HG02610 (cell line): Measurements from ENCODE around the gene YIF1A.
"Not testable (repeated sequence)": the region's sequence is repeated elsewhere in the genome, so short reads cannot be mapped to it uniquely, and the experiment has no call there.

ENCODE experiments used
- ATAC-seq: cut with Tn5 transposase; IDR thresholded peaks from one replicate; pipeline ENCODE4 v1.9.1; 2021; ENCODE audit warnings: mild to moderate bottlenecking, moderate library complexity; ENCODE audit not compliant: unreplicated experiment

YIF1A gene

DNA sequence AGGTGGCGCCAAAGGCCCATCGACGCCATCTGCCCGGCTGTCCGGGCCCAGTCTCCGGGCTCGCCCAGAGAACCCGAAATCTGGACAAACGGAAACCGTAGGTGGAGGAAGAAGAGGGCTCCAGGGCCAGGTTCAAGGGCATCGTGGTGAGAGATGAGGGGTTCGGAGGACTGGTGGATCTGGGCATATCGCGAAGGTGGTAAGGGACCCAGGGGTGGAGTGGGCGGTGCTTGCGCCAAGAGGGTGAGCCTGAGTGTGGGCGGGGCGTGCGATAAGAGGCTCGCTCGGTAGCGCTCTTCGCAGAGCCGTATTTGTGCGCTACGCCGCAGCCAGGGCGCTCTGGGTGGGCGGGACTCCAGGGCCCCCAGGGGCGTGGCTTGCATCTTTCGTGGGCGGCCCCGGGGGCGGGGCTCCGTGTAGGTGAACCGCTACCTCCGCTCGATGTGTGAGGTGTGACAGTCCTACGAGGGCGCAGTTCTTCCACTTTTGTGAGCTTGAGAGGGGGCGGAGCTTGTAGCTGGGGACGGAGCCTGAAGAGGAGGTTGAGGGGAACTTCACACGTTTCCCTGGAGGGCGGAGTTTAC lies 23.1 kb upstream of the YIF1A start:
- peak; percentile 79 for ATAC-seq

DNA sequence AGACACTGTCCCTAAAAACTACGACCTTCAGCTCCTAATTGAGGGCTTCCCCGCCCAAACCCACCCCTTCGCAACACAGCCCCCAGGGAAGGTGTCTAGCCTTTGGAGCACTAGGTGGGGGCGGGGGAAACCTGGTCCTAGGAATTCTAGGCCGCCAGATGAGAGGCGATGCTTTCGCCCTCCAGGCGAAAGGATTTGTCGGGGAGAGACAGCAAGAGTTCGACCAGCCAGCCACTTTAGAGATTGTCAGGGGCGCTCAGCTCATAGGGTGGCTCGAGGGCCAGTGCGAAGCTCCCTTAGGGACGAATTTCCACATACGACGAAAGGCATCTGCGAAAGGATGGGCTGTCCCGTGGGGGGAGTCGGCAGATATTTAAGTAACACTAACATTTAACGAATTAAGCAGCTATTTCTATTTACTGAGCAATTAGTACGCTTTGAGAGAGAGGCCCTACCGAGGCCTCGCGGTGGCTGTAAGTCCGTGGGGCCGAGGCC lies 22.6 kb upstream of the YIF1A start:
- no peak for ATAC-seq

DNA sequence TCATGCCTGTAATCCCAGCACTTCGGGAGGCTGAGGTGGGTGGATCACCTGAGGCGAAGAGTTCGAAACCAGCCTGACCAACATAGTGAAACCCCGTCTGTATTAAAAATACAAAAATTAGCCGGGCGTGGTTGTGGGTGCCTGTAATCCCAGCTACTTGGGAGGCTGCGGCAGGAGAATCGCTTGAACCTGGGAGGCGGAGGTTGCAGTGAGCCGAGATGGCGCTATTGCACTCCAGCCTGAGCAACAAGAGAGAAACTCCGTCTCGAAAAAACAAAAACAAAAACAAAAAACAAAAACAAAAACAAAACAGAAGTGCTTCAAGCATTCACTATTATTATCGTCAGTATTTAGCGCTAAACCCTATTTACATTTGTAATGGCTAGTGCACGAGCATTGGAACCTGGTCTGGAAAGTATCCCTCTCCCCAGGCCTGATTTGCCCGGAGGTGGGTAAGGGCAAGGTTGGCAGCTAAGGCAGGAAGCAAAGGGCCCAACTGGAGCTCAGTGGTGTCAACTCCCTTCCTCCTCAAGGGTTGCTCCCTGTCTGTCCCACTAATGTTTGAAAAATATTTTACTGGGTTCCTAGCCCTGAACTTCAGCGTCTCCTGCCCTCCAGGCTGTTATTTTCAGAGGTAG lies 22.0 kb upstream of the YIF1A start:
- not testable (repeated sequence) for ATAC-seq

DNA sequence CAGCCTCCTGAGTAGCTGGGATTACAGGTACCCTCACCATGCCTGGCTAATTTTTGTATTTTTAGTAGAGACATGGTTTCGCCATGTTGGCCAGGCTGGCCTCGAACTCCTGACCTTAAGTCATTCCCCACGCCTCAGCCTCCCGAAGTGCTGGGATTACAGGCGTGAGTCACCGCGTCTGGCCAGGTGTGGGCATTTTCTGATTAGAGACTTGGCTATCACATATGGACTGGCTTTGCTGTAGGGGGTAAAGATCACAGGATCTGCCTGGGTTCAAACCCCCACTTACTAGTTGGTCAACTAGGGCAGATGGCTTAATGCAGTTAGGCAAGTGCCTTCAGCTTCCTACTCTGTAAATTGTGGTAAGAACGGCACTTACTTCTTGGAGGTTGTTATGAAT lies 21.4 kb upstream of the YIF1A start:
- ATAC-seq: no peak

DNA sequence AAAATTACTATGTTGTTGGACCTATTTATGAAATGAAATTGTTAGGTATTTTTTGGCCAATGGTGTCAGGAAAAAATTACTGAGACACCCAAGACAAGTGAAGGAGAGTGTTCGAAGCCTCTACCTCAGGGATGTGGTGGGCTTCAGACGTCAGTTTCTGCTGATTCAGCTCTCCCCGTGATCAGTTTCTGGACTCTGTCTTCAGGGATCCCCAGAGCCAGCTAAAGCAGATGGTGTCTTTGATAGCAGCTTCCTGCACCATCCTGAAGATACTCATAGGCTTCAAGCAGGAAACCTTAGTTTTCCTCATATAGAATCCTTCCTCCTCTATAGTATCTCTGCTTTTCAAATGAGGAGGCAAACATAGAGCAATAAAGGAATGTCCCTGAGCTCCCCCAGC lies 20.5 kb upstream of the YIF1A start:
- ATAC-seq: no peak

DNA sequence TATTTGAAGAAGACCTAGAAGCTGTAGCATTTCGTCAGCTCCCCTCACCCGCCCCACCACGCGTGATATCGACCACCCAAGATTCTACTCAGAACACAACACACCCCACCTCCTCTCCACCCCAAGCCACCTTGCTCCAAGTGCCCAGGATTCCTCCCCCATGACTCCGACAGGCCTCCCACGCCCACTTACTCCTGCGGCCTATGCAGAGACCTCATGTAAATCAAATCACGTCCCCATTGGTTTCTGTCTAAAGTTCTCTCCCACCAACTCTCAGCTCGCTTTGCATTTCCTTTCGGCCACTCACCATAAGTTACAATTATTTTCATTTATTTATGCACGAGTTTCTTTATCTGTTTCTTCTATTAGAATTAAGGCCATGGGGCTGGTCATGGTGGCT lies 13.7 kb upstream of the YIF1A start:
- no peak for ATAC-seq

DNA sequence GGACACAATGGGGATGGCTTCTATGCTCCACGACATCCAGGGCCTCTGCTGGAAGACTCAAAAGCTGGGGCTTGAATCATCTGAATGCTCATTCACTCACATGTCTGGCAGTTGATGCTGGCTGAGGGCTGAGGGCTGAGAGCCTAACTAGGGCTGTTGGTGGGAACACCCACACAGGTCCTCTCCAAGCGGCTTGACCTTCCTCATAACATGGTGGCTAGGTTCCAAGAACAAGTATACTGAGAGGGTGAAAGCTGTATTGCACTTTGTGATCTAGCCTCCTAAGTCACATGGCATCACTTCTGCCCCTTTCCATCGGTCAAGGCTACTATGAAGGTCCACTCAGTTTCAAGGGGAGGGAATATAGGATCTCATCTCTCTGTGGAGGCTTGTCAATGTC lies 10.2 kb upstream of the YIF1A start:
- no peak for ATAC-seq

DNA sequence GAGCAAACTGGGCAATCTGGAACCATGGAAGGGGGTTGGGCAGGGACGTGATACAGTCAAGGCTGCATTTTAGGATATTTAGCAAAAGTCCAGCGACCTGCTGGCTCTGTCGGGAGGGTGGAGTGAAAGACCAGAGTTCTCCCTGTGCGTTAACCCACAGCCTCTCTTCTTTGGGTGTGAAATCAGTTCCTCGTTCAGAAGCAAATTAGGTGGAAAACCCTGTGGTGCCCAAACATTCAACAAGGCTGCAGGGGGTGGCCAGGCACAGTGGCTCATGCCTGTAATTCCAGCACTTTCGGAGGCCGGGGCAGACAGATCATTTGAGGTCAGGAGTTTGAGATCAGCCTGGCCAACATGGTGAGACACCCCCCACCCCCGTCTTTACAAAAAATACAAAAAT lies 8.7 kb upstream of the YIF1A start:
- no peak for ATAC-seq

DNA sequence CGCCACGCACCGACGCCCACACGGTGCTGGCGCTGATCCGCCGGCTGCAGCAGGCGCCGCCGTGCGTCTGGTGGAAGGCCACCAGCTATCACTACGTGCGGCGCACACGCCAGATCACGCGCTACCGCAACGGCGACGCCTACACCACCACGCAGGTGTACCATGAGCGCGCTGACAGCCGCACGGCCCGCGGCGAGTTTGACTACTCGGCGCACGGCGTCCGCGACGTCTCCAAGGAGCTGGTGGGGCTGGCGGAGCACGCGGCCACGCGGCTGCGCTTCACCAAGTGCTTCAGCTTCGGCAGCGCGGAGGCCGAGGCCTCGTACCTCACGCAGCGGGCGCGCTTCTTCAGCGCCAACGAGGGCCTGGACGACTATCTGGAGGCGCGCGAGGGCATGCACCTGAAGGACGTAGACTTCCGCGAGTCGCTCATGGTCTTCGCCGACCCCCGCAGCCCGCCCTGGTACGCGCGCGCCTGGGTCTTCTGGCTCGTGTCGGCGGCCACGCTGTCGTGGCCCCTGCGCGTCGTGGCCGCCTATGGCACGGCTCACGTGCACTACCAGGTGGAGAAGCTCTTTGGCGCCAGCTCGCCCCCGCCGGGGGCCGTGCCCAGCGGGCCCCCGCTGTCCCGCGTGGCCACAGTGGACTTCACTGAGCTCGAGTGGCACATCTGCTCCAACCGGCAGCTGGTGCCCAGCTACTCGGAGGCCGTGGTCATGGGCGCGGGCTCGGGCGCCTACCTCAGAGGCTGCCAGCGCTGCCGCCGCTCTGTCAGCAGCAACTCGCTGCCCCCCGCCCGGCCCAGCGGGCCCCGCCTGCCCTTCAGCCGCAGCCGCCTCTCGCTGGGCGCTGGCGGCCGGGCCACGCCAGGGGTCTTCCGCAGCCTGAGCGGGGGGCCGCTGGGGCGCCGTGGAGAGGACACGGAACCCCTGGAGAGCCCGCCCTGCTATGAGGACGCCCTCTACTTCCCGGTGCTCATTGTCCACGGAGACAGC lies 6.0 kb upstream of the YIF1A start:
- no peak for ATAC-seq

DNA sequence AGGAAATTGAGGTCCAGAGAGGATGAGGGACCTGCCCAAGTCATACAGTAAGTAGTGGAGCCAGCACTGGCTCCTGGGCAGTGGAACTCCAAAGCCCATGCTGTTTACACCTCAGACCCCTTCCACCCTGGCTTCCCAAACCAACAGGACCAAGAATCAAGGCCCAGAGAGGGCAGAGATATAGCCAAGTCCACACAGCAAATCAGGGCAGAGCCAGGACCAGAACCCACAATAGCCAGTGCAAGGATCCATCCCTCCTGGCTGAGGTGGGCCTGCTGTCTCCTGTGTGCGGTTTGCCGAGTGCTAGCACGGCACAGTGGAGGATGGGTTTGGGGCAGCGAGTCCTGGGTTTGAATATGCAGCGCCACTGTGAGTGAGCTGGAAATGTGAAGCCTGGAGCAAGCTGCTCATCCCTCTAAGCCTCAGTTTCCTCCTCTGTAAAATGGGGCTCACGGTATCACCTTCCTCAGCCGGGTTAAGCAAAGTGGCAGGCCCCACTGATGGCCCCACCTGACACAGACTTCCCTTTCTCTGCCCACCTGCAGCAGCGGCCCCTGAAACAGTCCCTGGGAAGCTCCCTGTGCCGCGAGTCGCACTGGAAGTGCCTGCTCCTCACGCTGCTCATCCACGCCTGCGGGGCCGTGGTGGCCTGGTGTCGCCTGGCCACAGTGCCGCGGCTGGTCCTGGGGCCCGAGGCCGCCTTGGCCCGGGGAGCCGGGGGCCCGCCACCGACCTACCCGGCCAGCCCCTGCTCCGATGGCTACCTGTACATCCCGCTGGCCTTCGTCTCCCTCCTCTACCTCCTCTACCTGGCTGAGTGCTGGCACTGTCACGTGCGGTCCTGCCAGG lies 5.1 kb upstream of the YIF1A start:
- ATAC-seq: no peak

DNA sequence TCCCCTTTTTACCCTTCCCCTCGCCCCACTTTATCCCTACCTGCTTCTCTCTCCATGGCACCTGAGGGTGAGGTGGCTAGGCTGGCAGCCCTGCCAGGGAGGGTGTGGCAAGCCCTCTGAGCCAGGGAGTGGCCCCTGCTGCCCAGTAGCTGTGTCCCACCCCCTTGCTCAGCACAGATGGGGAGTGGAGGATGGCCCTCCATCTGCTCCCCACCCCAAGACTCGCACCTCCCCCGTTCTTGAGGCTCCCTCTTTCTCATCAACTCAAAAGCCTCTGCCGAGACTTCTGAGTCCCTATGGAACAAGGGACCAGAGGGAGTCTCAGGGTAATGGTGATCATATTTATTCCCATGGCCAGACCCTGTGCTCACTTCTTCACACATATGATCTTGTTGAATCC lies 4.4 kb upstream of the YIF1A start:
- ATAC-seq: no peak

DNA sequence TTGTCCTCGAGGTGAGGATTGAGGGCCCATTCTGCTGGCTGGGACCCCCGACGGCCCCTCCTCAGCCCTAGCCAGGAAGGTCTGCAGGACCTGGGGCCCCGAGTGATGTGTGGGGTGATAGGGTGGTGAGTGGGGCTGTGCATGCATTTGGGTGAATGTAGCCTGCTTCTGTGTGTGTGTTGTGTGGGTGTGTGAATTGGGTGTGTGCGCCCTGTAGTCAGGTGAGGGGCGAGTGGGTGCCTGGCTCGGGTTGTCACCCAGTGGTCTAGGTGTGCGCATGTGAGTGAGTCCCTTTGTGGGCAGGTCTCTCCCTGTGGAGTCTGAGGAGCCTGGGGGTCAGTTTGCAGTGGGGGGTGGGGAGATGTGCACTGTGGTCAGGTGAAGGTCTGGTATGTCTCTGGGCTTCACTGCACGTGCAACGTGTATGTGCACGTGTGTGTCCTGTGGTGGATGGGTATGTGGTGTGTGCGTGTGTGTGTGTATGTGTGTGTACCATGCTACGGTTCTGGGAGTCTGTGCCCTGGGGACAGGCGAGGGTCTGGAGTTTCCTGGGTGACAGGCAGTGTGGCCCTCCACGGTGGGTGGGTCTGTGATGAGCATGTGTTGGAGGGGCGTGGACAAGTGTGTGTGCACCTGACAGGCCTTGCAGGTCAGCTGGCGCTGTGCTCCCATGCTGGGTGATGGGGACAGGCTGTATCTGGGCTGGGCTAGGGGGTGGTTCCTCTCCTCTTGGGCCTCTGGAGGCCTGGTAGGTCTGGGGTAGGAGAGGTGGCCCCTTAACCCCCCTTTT lies 3.8 kb upstream of the YIF1A start:
- ATAC-seq: no peak

DNA sequence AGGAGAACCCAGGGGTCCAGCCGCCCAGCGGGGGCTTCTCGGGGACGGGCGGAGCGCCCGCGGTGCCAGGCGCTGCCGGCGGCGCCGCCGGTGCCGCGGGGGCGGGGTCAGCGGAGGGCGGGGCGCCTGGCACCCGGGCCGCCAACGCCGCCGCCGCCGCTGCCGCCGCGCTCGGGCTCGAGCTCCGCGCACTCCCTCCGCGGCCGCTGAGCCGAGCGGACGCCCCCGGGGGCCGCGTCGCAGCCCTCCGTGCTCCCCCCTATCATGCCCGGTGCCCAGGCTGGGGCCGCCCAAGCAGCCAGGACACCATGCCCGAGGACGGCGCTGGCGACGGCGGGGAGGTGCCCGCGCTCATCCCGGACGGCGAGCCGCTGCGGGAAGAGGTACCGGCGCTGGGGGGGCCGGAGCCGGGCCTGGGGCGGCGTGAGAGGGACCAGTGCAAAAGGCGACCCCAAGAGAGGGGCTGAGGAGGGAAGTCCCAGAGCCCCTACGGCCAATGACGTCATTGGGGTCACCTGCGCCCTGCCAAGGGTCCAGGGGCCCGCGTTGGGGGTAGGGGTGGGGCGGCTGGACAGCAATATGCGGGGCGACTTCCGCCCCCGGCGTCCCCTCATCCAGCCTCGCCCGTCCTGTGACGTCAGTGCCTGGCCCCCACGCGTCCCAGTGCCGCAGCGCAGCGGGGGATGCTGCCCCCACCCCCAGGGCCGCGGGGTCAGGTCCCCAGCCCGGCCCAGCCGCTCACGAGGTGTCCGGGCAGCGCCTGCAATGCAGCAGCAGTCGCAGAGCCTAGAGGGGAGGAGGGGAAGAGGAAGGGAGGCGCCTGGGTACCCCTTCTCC lies 3.0 kb upstream of the YIF1A start, which contains the start of gene TMEM151A:
Gene TMEM151A, plus strand, starts transcription at position 189 of the 837 bp plus-strand sequence. Its CDS starts 120 bp downstream, at position 309.
- no peak for ATAC-seq

DNA sequence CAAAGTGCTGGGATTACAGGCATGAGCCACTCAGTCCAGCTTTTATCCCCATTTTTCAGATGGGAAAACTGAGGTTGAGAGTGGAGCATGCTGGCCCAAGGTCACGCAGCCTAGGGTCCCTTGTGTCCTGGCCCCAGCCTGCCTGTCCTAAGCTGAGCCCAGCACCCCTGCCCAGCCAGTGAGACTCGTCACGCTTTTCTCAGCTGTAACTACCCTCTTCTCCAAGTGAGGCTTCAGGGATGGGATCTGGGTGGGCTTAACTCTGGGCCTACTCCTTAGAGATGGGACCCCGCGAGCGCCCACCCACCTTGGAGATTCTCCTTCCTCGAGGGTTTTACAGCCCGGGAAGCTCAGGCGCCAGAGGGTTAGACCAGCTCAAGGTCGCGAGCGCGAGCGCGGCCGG lies 2.4 kb upstream of the YIF1A start:
- no peak for ATAC-seq

DNA sequence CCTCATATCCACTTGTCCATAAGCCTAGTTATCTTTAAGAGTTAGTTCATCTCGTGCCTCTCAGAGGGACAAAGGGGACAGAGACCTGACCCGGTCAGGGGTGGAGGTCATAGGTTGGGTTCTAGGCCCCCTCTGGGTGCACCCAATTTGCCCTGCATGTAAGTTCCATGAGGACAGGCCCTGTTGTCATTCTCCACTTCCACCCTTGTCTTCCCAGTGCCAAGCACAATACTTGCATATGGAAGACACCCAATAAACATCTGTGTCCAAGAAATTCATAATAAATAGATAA lies 1.3 kb upstream of the YIF1A start:
- no peak for ATAC-seq

DNA sequence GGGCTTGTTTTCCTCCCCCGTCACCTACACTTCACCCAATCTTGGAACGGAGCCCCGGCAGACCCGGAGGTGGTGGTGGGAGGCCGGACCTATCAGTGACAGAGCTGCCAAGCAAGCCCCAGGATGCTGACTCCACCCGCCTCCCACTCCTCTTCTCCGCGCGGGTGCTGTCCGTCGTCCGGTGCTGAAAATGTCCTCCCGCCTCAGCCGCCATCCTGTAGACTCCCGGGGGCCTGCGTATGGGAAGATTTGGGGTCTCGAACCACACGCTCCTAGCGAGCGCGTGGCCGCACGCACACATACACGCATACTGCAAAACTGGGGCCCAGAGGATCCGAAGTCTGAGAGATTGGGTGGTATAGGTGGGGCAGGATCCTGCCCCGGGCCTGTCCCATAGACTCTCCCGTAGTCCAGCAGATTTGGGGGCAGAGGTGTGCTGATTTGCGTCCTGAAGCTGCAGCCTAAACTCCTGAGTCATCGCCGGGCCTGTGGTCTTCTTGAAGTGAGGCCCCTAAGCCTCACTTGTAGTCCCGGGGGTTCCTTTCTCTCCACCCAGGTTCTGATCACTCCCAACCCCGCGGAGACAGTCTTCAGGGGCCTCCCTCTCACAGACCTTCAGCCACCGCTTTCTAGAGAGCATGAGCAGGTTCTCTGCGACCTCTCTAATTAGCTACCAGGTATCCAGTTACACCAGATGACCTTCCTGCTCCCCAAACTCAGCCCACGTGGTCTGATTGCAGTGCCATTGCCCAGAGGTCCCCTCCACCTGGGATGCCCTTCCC lies 796 bp upstream of the YIF1A start:
- ATAC-seq: peak; percentile 27

DNA sequence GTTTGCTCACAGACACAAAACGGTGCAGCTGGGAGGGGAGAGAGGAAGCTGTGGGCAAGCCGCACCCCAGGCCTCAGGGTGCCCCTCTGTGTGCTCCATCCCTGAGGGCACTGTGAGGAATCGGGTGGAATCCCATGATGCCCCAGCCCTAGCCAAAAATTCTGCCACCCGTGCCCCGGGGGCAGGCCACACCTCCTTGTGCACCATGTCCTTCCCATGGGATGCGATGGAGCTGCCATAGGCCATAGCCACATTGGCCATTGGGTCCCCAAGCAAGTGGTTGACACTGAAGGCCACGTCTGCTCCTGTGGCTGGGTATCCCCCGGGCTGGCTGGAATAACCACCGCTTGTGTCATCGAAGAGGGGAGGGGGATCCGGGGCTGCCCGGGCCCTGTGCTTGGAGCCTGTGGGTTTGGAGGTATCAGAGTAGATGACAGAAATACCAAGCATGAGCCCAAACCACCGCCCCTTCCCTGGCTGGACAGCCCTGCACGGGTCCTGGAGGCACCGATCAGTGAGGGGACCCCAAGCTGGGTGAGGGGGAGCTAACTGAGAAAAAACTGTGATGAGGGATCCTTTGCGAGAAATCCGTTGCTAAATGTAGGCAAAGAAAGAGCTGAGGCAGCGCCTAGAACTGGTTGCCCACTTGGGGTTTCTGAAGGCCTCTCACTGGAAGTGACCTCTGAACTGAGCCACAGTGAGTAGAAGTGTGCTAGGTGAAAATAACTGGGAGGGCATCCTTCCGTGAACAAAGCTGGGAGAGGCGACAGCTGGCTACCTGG lies 863 bp downstream of the YIF1A start:
- no peak for ATAC-seq
